Choroid plexus epithelial cell (primary cell): ENCODE results near the gene SSRP1.

Source experiments
- DNase-seq: peaks from one replicate; pipeline ENCODE4 v3.0.0-alpha.2; 2010; ENCODE audit warnings: low read depth
- H3K4me3 ChIP-seq: 2 replicates; pipeline ENCODE4 v1.5.1; 2011; ENCODE audit warnings: low read depth, mild to moderate bottlenecking, control low read depth, low read length, moderate library complexity
- TF ChIP-seq, protein P1 (sequence below): conservative IDR thresholded peaks from 2 replicates; pipeline ENCODE4 v1.5.1; 2011; ENCODE audit warnings: low read depth, mild to moderate bottlenecking, control low read depth, inconsistent platforms, low read length, moderate library complexity

The SSRP1 gene

DNA sequence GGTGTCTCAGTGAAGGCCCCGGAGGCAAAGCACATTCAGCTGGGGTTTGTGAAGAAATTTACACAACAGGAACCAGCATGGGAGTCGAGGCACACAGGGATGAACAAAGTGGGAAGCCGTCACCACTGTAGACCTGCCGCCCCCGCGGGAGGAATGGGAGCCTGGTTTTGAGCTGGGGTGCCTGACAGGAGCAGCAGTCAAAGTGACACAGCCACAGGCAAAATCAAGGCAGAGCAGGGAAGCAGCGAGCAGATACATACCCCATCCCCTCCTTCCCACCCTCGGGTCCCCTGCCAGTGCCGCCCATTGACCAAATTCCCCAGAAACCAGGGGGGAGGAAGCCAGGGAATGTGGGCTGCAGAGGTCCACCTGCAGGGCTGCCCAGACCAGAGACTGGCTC, 23.3 kb upstream of the SSRP1 start:
- TF ChIP-seq, protein P1, sequence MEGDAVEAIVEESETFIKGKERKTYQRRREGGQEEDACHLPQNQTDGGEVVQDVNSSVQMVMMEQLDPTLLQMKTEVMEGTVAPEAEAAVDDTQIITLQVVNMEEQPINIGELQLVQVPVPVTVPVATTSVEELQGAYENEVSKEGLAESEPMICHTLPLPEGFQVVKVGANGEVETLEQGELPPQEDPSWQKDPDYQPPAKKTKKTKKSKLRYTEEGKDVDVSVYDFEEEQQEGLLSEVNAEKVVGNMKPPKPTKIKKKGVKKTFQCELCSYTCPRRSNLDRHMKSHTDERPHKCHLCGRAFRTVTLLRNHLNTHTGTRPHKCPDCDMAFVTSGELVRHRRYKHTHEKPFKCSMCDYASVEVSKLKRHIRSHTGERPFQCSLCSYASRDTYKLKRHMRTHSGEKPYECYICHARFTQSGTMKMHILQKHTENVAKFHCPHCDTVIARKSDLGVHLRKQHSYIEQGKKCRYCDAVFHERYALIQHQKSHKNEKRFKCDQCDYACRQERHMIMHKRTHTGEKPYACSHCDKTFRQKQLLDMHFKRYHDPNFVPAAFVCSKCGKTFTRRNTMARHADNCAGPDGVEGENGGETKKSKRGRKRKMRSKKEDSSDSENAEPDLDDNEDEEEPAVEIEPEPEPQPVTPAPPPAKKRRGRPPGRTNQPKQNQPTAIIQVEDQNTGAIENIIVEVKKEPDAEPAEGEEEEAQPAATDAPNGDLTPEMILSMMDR: no peak
- no peak for DNase-seq
- no peak overlapping the region for H3K4me3 ChIP-seq

DNA sequence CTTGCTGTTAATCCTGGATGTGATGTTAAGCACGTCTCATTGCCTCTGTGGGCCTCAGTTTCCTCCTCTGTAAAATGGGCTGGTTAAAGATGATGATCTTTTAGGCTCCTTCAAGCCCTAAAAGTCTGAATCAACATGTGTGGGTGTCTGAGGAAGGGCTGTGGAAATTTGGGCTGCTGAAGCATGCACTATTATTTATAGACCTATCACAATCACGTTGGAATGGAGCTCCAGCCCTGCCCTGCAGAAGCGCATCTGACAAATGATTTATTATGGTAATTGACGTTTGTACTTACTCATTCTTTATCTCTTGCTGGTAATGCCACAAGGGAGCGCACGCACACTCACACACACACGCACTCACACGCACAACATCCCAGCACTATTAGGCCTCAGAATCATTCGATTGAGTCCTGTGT, 22.9 kb upstream of the SSRP1 start:
- TF ChIP-seq, protein P1: no peak
- H3K4me3 ChIP-seq: no peak overlapping the region
- DNase-seq: no peak

DNA sequence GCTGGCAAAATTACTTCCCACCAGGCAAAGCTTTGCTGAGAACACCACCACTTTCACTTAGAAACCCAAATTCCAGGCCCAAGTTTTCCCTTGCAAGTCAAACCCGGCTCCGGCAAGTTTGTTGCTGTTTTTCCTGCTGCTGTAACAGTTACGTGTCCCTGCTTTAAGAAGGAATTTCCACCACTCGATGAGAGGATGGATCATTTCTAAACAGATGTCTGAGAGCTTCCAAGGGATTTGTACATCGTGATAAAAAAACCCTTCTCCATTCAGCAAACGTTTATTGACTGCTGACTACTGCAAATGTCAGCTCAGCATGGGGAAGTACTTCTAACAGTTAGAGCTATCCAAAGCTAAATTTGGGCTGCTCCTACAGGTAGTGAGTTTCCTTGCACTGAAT, 22.2 kb upstream of the SSRP1 start:
- peak; percentile 20 for DNase-seq
- TF ChIP-seq, protein P1: no peak
- no peak overlapping the region for H3K4me3 ChIP-seq

DNA sequence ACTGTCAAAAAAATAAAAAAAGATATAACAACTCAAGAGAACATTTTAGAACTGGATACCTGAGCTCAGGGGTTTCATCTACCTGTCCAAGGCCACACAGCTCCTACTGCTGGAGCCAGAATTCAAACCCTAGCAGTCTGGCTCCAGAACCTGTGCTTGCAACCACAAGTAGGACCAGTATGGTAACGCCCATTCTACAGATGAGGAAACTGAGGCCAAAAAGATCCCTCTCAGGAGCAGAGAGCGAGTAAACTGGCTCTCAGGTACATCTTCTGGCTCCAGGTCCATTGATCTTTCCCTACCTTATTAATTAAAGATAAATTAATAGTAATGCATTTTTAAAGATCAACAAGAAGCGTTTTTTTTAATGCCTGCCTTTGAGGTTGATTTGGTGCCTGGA, 21.6 kb upstream of the SSRP1 start:
- TF ChIP-seq, protein P1: no peak
- no peak for DNase-seq
- no peak overlapping the region for H3K4me3 ChIP-seq

DNA sequence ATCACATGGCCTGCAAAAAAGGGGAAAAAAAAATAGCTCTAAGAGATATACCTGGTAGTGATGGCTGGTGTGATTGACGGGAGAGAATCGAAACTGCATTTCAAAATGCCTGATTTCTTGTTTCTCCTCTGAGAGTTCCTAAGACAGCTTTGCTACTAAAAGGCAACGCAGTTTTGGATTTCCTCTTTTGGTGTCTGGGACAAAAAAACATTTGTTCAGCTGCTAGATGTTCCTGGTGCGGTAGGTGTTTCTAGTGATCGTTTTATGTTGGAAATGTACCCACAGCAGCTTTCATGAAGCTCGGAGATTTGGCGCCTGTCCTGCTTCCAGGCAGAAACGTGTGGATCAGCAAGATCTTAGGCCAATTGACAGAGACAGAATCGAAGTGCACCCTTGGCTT, 20.6 kb upstream of the SSRP1 start:
- no peak for DNase-seq

DNA sequence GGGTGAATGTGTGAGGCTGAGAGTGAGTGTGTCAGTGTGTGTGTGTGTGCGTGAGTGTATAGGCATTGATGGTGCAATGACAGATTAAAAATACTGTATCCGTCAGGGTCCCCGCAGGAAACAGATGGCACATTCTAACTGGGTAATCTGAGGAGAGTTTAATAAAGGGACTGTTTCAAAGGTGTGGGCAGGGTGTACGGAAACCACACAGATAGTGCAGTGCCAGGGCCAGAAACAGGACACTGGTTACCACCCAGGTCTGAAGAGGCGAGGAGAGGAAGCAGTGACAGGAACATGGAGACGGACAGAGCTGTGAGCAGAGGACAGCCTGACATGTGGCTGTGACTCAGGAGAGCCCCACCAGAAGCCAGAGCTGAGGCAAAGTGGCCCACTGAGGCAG, 19.0 kb upstream of the SSRP1 start:
- no peak overlapping the region for H3K4me3 ChIP-seq
- DNase-seq: no peak
- TF ChIP-seq, protein P1: no peak

More for the DNA sequence above, 20.6 kb upstream of the SSRP1 start:
- TF ChIP-seq, protein P1: no peak
- H3K4me3 ChIP-seq: no peak overlapping the region

DNA sequence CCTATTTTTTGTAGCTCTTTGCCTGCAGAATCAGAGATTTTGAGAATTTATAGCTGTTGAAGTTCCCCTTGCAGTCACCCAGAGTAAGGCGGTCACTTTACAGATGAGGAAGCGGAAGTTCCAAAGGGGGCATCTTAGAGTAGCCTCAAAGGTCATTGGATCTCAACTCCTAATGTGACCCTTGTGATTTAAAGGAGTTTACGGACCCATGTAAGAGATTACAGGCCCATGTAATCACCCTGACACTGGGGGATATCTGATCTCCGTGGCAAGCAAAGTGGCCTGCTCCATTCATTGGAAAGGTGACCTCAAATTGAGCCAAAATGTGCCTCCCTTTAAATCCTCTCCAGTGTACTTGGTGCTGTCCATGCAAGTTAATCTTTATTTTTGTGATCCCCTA, 18.2 kb upstream of the SSRP1 start:
- DNase-seq: no peak
- H3K4me3 ChIP-seq: no peak overlapping the region
- TF ChIP-seq, protein P1: no peak
